ENCODE data around the gene PRDM2. TPM values are rescaled to one million over a fixed set of nuclear protein-coding genes. Genes with fewer than 3 reads are reported as not detected.
A peak's percentile ranks its signal among the peaks of the same experiment; 100 is the strongest.

PRDM2 gene
- total and polyA plus RNA-seq, 2 donors (not counting 1 experiment from before 2014, with no cell fraction given), result 9.1 to 11.6 TPM

DNA sequence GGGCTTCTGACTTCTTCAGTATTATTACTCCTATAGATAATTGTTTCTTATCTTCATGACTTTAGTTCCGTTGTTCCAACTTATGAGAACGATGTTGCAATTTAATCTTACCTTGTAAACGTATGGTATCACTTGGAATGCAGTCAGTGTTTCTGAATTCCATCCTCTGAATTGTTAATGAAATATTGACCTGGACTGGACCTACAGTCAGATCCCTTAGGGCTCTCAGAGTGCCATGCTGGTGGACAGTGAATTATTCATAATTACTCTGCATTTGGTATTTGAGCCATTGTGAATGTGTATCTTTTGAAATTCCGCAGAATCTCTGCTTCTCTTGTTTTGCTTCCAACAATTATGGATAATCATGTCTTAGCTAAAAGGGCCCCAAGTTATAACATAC lies 72.3 kb downstream of the PRDM2 start:
- Histone ChIP-seq H3K4me1 (ENCODE audit: control insufficient read depth, extremely low read depth, insufficient read depth, low read length) (peaks cover 5% of the 10 kb centered on the region), H3K79me2 (ENCODE audit: control insufficient read depth, insufficient read depth, low read length) (peaks cover 54% of the 10 kb centered on the region), H3K27ac (ENCODE audit: insufficient read depth, low read length) (no peak overlapping the region), H3K36me3 (ENCODE audit: control insufficient read depth, insufficient read depth, low read length) (peaks cover 4% of the 10 kb centered on the region), H3K4me3 (replicated peaks in 1 of 4; ENCODE audit: control extremely low read depth in 1 of 4, insufficient read depth in 1 of 4, low read depth in 3 of 4, low read length in 4 of 4) (no peak overlapping the region), H3K9ac (ENCODE audit: insufficient read depth, low read length) (no peak overlapping the region), H3K27me3 (ENCODE audit: control insufficient read depth, insufficient read depth, low read length) (no peaks in the 10 kb centered on the region), H4K20me1 (ENCODE audit: control insufficient read depth, extremely low read depth, insufficient read depth, low read length) (no peaks in the 10 kb centered on the region), H2AFZ (ENCODE audit: low read length) (no peak overlapping the region), H3K4me2 (ENCODE audit: extremely low read depth, insufficient read depth, low read length) (no peak overlapping the region), H3K9me3 (ENCODE audit: control insufficient read depth, insufficient read depth, low read depth, low read length) (no peaks in the 10 kb centered on the region)
- TF ChIP-seq, protein P1, sequence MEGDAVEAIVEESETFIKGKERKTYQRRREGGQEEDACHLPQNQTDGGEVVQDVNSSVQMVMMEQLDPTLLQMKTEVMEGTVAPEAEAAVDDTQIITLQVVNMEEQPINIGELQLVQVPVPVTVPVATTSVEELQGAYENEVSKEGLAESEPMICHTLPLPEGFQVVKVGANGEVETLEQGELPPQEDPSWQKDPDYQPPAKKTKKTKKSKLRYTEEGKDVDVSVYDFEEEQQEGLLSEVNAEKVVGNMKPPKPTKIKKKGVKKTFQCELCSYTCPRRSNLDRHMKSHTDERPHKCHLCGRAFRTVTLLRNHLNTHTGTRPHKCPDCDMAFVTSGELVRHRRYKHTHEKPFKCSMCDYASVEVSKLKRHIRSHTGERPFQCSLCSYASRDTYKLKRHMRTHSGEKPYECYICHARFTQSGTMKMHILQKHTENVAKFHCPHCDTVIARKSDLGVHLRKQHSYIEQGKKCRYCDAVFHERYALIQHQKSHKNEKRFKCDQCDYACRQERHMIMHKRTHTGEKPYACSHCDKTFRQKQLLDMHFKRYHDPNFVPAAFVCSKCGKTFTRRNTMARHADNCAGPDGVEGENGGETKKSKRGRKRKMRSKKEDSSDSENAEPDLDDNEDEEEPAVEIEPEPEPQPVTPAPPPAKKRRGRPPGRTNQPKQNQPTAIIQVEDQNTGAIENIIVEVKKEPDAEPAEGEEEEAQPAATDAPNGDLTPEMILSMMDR (conservative IDR thresholded peaks at IDR 0.05 in 1 of 2, IDR thresholded peaks at IDR 0.05 in 1 of 2; ENCODE audit: low read depth in 1 of 2, low read length in 2 of 2), result no peak
- TF ChIP-seq EZH2 (IDR thresholded peaks at IDR 0.05; ENCODE audit: low read length, missing control alignments), result no peak
- no peak for DNase-seq (ENCODE audit: low read depth in 2 of 2)

DNA sequence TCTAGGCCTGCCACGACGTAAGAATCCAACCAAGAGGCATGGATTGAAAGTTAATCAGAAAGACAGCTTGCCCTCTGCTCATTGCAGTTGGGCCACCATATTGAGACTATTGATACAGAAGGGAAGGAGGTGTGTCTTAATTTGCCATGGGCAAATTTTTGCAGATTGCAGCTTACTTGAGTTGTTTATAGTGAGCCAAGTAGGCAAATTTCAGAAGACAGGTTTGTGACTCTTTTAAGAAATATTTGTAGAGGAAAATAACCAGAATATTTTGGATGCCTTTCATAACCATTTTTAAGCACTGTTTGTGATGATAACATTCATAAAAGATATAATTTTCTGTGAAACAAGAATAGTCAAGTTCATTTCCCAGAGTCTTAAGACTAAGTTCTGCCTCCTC lies 74.1 kb downstream of the PRDM2 start:
- H3K36me3 ChIP-seq (ENCODE audit: control insufficient read depth, insufficient read depth, low read length), result peaks cover 4% of the 10 kb centered on the region
- no peaks in the 10 kb centered on the region for H3K27me3 ChIP-seq (ENCODE audit: control insufficient read depth, insufficient read depth, low read length)
- H3K9me3 ChIP-seq (ENCODE audit: control insufficient read depth, insufficient read depth, low read depth, low read length), result no peaks in the 10 kb centered on the region
- no peak overlapping the region for H2AFZ ChIP-seq (ENCODE audit: low read length)
- no peak for DNase-seq (ENCODE audit: low read depth in 2 of 2)
- H3K9ac ChIP-seq (ENCODE audit: insufficient read depth, low read length), result no peak overlapping the region
- peaks cover 2% of the 10 kb centered on the region for H3K4me1 ChIP-seq (ENCODE audit: control insufficient read depth, extremely low read depth, insufficient read depth, low read length)
- H3K79me2 ChIP-seq (ENCODE audit: control insufficient read depth, insufficient read depth, low read length), result peaks cover 38% of the 10 kb centered on the region
- H3K27ac ChIP-seq (ENCODE audit: insufficient read depth, low read length), result no peak overlapping the region
- TF ChIP-seq, protein P1 (conservative IDR thresholded peaks at IDR 0.05 in 1 of 2, IDR thresholded peaks at IDR 0.05 in 1 of 2; ENCODE audit: low read depth in 1 of 2, low read length in 2 of 2), result no peak
- TF ChIP-seq EZH2 (IDR thresholded peaks at IDR 0.05; ENCODE audit: low read length, missing control alignments), result no peak
- no peak overlapping the region for H3K4me3 ChIP-seq (replicated peaks in 1 of 4; ENCODE audit: control extremely low read depth in 1 of 4, insufficient read depth in 1 of 4, low read depth in 3 of 4, low read length in 4 of 4)
- no peak overlapping the region for H3K4me2 ChIP-seq (ENCODE audit: extremely low read depth, insufficient read depth, low read length)
- H4K20me1 ChIP-seq (ENCODE audit: control insufficient read depth, extremely low read depth, insufficient read depth, low read length), result no peaks in the 10 kb centered on the region

DNA sequence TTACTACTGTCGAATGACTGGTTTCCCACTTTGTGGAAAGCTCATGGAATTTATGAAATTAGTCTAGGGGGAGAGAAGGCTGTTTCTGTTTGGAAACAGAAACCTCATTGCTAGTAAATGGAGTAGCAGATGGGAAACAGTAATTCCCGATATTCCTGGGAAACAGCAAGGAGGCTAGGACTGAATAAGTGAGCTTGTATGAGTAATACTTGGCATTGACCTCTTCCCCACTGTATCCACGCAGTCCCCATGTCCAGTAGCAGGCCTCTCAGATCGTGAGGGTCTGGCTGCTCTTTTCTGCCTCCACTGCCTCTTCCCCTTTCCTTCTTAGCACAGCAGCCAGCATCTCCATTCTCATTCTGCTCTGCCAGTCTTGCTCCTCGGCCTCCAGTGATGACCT lies 75.5 kb downstream of the PRDM2 start:
- H3K36me3 ChIP-seq (ENCODE audit: control insufficient read depth, insufficient read depth, low read length), result peaks cover 4% of the 10 kb centered on the region
- peak overlapping the region; percentile 12 for H3K27ac ChIP-seq (ENCODE audit: insufficient read depth, low read length)
- H3K9me3 ChIP-seq (ENCODE audit: control insufficient read depth, insufficient read depth, low read depth, low read length), result no peaks in the 10 kb centered on the region
- TF ChIP-seq, protein P1 (conservative IDR thresholded peaks at IDR 0.05 in 1 of 2, IDR thresholded peaks at IDR 0.05 in 1 of 2; ENCODE audit: low read depth in 1 of 2, low read length in 2 of 2), result no peak
- TF ChIP-seq EZH2 (IDR thresholded peaks at IDR 0.05; ENCODE audit: low read length, missing control alignments), result no peak
- no peaks in the 10 kb centered on the region for H3K27me3 ChIP-seq (ENCODE audit: control insufficient read depth, insufficient read depth, low read length)
- H4K20me1 ChIP-seq (ENCODE audit: control insufficient read depth, extremely low read depth, insufficient read depth, low read length), result no peaks in the 10 kb centered on the region
- H3K9ac ChIP-seq (ENCODE audit: insufficient read depth, low read length), result no peak overlapping the region
- no peak overlapping the region for H3K4me3 ChIP-seq (replicated peaks in 1 of 4; ENCODE audit: control extremely low read depth in 1 of 4, insufficient read depth in 1 of 4, low read depth in 3 of 4, low read length in 4 of 4)
- H3K79me2 ChIP-seq (ENCODE audit: control insufficient read depth, insufficient read depth, low read length), result peaks cover 25% of the 10 kb centered on the region
- no peak for DNase-seq (ENCODE audit: low read depth in 2 of 2)
- H2AFZ ChIP-seq (ENCODE audit: low read length), result no peak overlapping the region
- H3K4me2 ChIP-seq (ENCODE audit: extremely low read depth, insufficient read depth, low read length), result peak overlapping the region; percentile 19
- peaks cover 9% of the 10 kb centered on the region for H3K4me1 ChIP-seq (ENCODE audit: control insufficient read depth, extremely low read depth, insufficient read depth, low read length)
